HUDEP-2 (cell line): ENCODE measurements around the gene PACS1.
"Not testable (repeated sequence)": the region's sequence is repeated elsewhere in the genome, so short reads cannot be mapped to it uniquely, and the experiment has no call there.

ENCODE experiments used
- DNase-seq, 76 experiments: peaks; one replicate each; lab custom pipeline; 2025; ENCODE audit not compliant: unreplicated experiment in 76 of 76; lab: John Stamatoyannopoulos, UW

PACS1 gene

GRCh38 chr11:66267379-66268243 lies 197.5 kb downstream of the PACS1 start:
- peak in 72 of 76 experiments; percentile 14 to 86 (median 72) for DNase-seq

- peak; percentile 57 to 100 (median 99) for DNase-seq
These were observed 198.3 kb downstream of the PACS1 start, which contains the start of gene RAB1B for GRCh38 chr11:66268244-66268951. TSS of gene RAB1B (plus strand) at chr11:66268639. CDS start at chr11:66268680, 41 bp downstream.

- DNase-seq: peak in 3 of 76 experiments; percentile 16 to 32 (median 31)
These were observed 199.2 kb downstream of the PACS1 start for GRCh38 chr11:66268952-66269905.

- no peak for DNase-seq
These were observed 201.7 kb downstream of the PACS1 start for GRCh38 chr11:66271816-66272215.

- DNase-seq: no peak
These were observed 202.5 kb downstream of the PACS1 start for GRCh38 chr11:66272596-66272995.

- DNase-seq: no peak
These were observed 204.1 kb downstream of the PACS1 start for GRCh38 chr11:66274219-66274618.

- DNase-seq: no peak
These were observed 205.3 kb downstream of the PACS1 start for GRCh38 chr11:66275396-66275795.

- no peak for DNase-seq
These were observed 206.0 kb downstream of the PACS1 start for GRCh38 chr11:66275984-66276612.

GRCh38 chr11:66276619-66277018 lies 206.5 kb downstream of the PACS1 start:
- not testable (repeated sequence) for DNase-seq

GRCh38 chr11:66277064-66277463 lies 207.0 kb downstream of the PACS1 start:
- not testable (repeated sequence) for DNase-seq

GRCh38 chr11:66277471-66278362 lies 207.6 kb downstream of the PACS1 start, which contains the start of gene CNIH2:
TSS of gene CNIH2 (plus strand) at chr11:66278175. CDS start at chr11:66278457, 282 bp downstream.
- DNase-seq: peak in 2 of 76 experiments; percentile 5 to 6

GRCh38 chr11:66278363-66279091 lies 208.5 kb downstream of the PACS1 start:
- DNase-seq: peak in 1 of 76 experiments; percentile 10

GRCh38 chr11:66279092-66279734 lies 209.1 kb downstream of the PACS1 start:
- no peak for DNase-seq

GRCh38 chr11:66280428-66280827 lies 210.4 kb downstream of the PACS1 start:
- DNase-seq: no peak

GRCh38 chr11:66281001-66281400 lies 210.9 kb downstream of the PACS1 start:
- no peak for DNase-seq

GRCh38 chr11:66281776-66282467 lies 211.8 kb downstream of the PACS1 start:
- DNase-seq: no peak
